GM19397 (cell line): Measurements from ENCODE around the gene TBC1D14.

Source experiments
- ATAC-seq: cut with Tn5 transposase; IDR thresholded peaks from one replicate; pipeline ENCODE4 v1.9.1; 2021; ENCODE audit warnings: mild to moderate bottlenecking, moderate library complexity; ENCODE audit not compliant: unreplicated experiment

Gene TBC1D14

DNA sequence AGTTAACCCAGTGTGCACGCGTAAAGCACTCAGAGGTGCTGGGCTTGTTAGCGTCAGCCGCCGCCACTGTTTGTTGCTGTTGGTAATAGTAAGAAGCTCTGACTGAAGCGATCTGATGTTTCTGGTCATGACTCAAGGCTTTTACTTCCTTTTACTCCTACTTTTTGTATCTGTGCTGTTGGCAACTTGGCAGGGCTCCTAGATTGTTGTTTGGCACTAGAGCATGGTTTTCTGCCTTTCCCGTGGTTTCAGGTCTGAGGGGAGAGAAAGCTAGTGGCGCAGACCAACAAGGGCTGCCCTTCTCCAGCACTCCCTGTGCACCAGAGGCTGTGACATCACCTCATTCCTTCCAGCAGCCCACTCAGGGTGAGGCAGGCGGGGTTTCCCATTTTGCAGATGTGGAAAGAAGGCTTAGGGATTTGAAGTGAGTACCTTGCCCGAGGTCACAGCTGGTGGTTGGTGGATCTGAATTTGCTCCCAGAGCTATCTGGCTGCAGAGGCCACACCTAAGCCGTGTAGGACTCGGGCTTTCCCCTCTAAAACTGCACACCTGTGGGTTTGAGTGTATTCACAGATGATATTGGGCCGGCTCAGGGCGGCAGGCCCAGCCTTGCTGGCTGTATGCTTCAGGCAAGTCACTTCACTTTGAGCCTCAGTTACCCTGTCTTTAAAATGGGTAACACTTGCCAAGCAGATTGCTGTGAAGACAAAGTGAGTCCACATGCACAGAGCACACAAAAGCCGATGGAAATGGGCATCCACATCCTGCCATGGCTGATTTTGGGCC, 82.3 kb downstream of the TBC1D14 start:
- no peak for ATAC-seq

DNA sequence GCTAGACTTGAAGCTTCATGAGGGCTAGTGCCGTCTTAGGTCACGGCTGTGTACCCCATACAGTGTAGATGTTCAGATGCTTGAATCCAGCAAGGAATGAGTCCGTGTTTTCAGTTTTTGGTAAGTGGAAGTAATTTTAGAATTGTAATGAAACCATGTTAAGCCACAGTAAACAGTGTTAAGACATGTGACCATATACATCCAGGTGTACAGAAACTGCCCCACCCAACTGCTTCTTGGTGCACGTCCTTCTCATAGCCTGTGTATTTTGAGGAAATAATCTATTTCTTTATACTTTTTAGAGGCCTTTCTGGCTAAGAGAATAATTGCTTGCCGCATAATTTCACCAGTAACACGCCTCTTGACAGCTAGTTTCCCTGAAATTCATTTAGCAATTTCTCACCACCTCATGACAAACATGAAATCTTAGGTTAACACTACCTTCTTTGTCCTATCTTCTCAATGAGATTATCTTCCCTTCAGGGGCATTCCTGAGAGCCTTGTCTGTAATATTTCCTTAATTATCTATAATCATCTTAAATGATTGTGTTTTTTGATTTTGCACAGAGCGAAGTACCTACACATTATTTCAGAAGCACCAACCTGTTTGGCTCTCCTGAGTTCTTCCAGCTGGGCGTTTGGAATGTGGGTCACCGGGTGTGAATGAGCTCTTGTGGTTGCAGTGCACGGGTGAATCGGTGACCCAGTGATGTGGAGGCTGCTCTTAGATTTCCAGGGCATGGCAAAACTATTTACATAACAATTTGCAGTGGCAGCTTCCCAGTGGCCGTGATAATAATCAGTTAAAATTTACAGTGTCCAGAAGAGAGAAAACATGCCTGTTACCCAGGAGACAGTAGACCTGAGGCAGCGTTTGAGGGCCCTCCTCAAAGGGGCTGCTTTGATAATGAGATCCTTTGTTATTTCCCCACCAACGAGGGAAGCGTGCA, 83.4 kb downstream of the TBC1D14 start:
- no peak for ATAC-seq

DNA sequence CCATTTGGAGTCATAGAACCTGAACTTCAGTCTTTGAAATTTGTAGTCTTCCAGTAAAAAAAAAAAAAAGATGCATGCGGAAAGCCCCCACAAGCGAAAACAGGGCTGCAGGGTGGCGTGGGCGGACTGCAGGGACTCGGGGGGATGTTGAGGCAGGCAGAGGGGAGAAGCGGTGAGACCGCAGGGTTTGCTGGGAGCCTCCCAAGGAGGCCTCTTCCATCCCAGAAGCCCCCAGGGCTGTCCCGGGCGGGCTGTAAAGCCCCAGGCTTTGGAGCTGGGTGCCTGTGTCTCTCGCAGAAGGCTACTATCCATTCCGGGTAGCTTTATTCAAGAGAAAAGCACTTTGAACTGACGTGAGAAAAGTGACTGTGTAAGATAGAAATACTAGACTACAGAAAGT, 86.9 kb downstream of the TBC1D14 start:
- ATAC-seq, result no peak

DNA sequence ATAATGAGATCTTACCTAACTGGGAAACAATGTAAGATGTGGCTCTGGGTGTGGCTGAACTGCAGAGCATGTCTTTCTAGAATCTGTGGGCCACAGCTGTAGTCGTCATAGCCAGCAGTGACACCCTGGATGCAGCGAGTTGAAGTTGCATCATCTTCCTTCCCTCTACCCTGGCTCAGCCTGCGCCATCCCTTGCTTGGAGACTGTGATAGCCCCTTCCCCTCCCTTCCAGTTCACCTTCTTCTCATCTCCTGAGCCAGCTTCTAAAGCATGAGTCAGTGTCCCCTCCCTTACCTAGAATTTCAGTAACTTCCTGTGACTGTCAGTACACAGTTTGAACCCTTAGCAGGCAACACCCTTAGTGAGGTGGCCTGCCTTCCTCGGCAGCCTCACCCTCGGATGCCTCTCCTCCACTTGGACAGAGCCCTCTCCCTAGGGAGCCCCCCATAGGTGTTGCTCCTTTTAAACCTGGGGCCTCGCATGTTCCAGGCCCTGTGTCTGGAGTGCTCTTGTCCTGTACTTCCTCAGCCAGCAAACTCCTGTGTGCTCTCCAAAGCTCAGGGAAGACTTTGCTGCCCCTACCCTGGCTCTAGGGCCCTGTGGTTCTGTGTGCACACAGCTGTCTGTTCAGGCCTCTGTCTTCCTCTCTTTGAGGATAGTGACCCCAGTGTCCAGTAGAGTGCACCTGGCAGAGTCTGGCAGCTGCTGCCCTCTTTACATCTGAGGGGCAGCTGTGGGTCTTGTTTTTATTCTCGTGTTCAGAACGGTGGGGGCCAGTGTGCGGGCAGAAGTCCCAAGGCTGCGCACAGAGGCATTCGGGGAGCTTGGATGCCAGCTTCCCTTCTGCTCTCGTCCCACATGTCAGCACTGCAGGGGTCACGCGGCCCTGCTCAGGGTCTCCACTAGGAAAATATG, 89.8 kb downstream of the TBC1D14 start:
- no peak for ATAC-seq

DNA sequence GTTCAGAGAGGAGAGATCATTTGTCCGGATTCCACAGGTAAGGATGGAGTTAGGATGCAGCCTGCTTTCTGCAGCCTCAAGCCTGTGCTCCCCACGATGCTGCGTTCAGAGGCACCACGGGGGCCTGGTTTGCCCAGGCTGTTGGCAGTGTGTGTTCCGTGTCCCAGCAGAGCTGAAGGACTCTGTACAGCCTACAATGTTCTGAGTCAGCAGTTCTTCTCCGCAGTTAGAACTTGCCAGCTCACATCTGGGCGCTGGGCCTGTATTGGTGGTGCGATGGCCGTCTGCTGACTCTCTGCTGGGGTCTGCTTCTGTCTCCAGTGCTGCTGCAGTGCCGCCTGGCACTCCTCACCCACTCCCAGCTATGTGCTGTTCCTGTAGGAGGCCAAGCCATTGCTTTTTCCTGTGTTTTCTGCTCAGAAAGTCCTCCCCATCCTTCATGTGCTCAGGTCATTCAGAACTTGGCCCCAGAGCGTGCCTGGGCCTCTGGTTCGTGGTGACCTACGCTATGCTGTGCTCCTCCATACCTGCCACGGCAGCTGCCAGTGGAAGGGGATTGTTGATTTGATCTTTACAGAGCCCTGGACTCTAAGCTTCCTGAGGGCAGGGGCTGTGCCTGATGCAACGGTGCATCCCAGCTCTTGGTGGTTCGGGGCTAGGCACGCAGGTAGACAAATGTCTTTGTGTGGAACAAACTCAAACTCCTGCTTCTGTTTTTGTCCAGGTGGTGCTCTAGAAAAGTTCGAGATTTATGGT, 91.0 kb downstream of the TBC1D14 start:
- no peak for ATAC-seq

DNA sequence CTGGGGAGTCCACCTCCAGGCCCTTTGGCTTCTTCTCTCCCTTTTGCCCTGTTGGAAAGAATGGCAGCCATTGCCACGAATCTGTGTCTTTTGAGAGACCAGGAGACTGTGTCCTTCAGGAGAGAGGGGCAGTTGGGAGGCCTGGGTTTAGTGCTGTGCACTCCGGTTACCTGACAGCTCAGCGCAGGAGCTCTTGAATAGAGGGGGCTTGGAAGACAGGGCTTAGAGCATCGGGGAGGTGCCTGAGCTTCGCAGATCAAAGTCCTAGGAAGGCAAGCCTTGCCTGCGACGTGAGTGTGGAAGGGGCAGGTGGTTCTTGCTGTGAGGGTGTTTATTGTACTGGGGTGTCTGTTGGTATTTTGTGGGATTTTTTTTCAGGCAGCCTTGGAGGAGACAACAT, 91.6 kb downstream of the TBC1D14 start:
- ATAC-seq, result no peak

DNA sequence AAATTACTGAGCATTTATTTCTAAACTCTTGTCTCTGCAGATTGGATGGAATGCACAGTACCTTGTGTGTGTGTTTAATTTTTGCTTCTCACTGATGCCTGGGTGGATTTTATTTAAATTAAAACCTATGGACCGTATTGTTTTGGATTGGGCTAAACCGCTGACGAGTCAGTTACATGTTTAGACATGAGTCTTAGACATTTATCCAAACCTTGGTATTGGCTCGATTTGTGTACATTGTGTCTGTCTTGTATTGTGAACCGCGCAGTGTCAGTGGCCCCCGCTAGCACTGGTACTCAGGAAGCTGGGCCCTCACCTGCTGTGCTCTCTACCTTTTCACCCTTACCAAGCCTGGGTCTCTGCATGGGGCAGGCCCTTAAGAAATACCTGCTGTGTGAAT, 92.7 kb downstream of the TBC1D14 start:
- no peak for ATAC-seq

DNA sequence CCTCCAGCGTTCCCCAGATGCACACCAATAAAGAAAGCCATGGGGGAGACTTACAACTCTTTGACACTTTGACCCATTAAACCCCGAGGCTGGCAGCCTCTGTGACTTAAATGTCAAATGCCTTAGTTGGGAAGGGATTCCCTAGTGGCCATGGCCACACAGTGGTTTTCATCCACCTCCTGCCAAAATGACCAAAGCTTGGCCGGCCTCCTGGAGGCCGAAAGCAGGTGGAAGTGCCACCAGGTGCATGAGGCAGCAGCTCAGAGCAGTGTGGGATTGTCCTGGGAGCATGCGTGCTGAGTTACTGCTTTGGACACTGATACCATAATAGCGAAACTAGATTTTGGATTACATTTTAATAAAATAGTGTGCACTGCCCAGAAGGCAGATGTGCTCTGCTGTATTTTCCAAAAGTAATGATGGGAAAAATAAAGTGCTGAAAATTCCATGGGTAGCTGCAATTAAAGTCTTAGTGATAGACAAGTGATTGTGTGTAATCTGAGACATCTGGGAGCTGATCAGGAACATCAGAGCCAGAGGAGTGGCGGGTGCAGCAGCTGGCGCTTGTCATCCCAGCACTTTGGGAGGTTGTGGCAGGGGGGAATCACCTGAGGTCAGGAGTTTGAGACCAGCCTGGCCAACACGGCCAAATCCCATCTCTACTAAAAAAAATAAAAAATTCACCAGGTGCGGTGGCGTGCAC, 93.7 kb downstream of the TBC1D14 start:
- no peak for ATAC-seq

DNA sequence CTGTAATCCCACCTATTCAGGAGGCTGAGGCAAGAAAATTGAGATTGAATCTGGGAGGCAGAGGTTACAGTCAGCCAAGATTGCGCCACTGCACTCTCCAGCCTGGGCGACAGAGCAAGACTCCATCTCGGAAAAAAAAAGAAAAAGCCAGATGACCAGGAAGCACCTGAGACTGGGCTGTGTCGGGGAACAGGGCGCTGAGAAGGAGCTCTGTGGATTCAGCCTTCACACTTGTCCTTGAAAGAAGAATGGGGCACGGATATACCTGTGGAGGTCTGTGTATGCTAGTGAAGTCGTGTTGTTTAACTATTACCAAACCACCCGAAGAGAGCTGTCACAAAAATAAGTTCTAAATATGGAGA, 94.2 kb downstream of the TBC1D14 start:
- no peak for ATAC-seq

DNA sequence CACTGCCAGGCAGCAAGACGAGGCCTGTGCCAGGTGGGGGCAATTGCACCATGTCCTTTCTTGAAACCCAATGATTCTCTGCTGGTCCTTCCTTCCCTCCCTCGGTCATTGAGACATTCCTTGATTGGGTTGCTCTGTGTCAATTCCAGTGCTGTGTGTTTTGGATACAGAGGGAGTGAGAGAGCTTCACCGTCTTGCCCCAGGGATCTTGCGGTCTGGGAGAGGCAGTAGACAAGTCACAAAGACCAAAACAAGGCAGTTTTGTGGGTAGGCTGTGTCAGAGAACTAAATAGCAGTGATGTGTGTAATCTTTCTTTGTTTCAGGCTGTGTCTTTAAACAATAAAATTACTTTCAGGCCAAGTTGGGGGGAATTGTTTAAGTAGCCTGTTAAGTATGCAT, 94.7 kb downstream of the TBC1D14 start:
- ATAC-seq, result no peak

DNA sequence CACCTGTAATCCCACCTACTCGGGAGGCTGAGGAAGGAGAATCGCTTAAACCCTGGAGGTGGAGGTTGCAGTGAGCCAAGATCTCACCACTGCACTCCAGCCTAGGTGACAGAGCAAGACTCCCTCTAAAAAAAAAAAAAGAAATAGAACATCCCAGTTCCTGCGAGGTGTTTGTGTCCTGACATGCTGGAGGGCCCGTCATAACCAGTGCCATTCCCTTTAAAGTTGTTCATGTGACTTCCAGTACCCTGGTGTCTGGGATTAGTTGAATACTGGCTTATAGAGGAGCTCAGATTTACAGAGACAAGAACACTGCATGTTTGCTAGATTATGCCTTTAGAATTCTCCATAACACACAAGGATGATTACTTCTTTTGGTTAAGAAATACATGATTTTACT, 95.9 kb downstream of the TBC1D14 start:
- ATAC-seq, result no peak

DNA sequence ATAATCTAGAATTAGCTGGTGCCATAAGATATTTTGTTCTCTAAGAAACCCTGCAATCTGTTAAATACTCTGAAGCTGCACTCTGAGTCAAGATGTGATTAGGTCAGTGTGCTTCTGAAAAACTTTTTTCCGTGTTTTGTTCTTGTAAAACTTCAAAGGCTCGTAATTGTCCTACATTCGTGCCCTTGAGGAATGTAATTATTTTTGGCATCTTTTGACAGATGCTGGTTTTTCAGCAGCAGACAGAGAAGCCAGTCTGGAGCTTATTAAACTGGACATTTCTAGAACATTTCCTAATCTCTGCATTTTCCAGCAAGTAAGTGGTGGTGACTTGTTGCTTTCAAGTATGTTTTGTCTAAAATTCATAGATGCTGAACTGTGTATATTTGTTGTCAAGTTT, 96.8 kb downstream of the TBC1D14 start:
- no peak for ATAC-seq

DNA sequence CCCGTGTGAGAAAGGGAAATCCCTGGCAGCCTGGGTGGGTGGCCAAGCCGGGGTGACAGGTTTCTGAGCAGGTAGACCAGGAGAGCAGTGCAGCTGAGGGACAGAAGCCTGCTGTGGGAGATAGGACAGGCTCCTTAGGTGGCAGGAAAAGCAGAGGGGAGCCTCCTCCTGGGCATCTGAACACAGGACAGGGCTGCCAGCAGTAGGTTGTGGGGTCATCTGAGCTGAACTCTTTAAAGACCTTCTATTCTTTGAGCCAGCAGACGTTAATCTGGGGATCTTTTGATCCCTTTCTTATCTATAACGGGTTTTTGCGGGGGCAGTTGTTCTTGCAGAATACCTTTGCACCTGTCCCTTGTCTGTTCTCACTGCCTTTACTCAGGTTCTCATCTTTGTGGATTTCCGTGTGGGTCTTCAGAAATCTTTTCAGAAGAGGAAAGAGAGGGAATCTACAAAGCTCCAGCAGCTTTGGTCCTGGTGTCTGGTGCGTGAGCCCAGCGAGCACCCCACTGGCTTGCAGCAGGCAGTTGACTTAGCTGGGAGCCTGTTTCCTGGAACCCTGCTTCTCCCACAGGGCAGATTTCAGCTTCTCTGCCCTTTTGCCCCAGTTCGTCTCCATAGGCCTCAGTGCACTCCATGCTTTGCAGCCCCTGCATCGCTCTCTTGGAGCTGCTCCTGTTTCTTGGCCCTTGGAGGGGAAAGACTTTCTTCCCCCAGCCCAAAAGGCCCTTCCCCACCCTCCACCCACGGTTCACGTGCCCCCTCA, 97.7 kb downstream of the TBC1D14 start:
- no peak for ATAC-seq

DNA sequence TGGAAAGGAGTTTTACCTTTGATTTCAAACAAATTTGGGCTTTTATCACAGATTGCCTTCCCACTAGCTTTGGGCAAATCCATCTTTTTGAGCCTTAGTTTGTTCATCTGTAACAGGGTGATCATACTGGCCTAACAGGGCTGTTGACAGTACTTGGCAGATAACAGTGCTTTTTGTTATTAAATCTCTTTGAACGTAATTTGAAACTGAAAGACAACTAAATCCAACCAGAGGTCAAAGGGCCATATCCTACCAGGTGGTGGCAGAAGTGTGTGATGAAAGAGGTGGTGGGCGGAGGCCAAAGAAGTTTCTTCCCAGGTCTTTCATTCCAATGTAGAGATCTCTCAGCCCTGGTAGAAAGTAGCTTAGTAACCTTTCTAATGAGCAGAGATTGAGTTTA, 98.3 kb downstream of the TBC1D14 start:
- no peak for ATAC-seq

DNA sequence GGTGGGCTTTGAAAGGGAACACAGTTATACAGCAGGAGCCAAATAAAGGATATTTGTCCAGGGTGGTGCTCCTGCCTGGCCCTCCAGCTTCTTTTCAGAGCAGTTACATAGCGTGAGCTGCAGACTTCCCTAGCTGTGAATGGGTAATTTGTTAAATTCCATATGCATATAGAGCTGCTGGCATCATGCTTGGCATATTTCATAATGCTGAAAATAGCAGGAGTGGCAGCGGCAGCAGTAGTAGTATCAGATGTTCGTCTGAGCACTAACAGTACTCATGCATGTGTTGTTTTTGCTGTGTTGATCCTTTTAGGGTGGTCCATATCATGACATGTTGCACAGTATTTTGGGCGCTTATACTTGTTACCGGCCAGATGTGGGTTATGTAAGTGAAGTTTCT, 99.9 kb downstream of the TBC1D14 start:
- ATAC-seq, result no peak

DNA sequence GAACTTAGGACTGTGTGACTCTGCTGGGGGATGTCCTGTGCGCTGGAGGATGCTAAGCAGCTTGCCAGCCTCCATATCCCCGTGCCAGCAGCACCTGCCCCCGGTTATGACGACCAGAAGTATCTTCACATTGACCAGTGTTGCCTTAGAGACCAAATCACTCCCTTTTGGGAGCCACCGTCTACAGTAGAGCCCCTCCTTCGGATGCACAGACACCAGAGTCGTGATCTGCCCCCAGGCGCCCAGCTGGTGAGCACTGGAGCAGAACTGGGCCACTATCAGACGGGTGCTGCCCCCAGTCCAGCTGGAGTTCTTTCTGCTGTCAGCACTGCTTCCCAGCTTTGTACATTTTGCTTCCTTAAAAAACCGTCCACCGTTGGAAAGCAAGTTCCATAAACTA, 103.5 kb downstream of the TBC1D14 start:
- no peak for ATAC-seq

DNA sequence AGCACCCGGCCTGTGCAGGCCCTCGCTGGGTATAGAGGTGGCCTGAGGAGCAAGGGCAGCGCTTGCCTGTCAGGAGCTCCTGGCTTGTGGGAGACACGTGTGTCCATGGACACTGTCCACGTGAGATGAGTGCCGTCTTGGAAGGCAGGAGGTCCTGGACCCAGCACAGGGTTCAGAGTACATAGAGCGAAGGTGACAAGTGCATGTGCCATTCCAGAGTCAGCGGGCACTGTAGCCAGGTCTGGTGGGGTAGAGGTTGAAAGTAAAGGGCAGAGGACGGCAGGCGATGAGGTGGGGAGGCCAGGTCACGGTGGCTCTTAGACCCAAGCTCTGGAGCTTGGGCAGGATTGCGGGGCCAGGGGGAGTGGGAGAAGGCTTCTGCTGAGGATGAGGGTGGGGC, 105.2 kb downstream of the TBC1D14 start:
- ATAC-seq, result no peak

DNA sequence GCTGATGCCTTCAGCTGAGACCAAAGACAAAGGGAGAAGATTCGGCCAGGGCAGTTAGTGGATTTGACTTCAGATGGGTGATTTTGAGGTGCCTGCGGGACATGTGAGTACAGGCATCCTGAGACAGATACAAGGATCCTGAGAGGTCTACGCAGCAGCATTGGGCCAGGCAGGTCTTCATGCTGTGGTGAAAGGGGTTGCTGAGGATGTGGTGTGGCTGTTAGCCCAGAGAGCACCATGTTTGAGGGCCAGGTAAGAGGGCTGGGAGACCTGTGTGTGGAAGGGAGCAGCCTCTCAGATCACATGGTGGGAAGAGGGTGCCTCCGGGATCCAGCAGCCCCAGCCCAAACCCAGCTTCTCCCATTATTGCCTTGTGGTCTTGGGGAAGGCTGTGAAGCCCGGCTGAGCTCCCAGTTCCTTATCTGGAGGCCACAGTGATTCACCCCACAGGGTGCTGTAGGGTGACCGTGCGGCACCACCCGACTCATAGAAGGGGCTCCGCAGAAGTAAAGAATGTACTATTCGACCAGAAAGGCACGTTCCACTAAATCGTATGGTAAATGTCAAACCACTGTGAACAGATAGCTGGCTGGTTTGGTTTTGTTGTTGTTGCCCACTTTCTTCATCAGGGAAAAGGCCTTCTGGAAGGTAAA, 105.9 kb downstream of the TBC1D14 start:
- ATAC-seq, result no peak

DNA sequence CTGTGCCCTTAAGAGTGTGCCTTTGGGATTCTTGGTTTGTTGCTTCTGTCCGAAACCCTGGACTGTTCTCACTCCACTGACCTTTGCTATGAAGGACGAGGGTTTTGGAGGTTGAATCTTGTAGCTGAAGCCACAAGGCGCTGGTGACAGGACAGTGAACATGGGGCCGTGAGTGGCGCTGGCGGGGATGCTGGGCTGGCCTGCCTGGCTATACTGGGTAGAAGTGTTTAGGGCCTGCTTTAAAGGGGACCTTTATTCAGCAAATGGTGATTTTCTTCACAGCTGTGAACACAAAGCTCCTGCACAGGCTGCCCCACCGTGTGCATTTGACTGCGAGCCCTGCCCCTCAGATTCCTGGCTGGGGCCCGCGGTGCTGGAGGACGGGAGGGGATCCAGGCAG, 106.5 kb downstream of the TBC1D14 start:
- no peak for ATAC-seq
